ENCODE results near the gene LDB3.
"Not testable (repeated sequence)": the region's sequence is repeated elsewhere in the genome, so short reads cannot be mapped to it uniquely, and the experiment has no call there.

Gene LDB3

DNA sequence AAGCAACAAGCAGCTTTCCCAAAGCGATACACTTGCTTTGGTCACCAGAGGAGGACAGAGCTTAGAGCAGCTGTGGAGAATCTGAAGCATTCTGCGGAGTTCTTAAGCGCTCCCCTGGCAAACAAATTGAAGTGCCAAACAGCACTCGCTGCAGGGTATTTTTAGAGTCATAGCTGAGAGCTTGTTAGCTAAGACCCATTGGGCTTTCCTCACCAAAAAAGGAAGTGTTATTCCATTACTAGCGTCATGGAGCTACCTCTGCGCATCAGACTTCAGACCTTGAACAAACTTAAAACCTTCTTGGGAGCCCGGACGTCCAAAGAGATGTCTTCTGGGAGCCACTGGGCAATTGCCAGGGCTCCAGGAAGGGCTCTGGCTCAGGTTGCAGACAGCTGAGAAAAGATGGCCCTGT lies 65.0 kb downstream of the LDB3 start:
- no peak for DNase-seq (ENCODE audit: low spot score)

DNA sequence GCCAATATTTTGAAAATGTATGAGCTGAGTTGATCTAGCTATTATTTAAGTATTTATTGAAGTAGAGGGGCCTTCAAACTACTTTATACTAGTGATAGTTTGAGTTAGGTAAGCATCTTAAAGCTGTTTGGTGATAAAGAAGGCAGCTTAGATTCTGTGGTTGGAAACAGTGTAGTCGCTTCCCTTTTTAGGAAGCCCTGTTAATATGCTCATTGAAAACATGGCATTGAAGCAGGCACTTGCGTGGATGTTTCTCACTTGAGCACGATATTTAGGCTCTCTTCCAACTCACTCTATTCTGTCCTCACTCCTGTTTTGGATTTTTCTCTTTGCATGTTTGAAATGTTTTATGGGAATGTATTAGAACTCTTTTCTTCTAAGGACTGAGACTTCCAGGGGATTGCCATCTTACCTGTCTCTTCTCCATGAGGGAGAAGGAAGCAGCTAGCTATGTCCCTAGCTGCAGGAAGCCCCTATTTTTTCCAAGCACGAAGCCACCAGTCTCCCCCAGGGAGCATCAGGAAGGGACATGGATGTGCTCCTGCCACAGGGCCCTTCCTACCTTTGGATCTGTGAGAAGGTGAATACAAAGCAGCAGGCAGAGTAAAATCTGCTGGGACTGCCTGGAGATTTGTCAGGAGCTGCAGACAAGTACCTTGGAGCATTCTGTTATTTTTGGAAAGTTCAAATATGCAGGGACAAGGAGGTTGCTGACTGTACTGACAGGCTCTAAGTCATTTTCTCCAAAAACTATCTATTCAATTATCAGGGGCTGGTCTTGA lies 66.1 kb downstream of the LDB3 start:
- no peak for DNase-seq (ENCODE audit: low spot score)

GRCh38 chr10:86735278-86735677 lies 67.0 kb downstream of the LDB3 start:
- not testable (repeated sequence) for DNase-seq (ENCODE audit: low spot score)

- no peak for DNase-seq (ENCODE audit: low spot score)
Observed at GRCh38 chr10:86742230-86742629, 73.9 kb downstream of the LDB3 start.

- DNase-seq (ENCODE audit: low spot score) = no peak
Observed at GRCh38 chr10:86744067-86744725, 75.9 kb downstream of the LDB3 start.

DNA sequence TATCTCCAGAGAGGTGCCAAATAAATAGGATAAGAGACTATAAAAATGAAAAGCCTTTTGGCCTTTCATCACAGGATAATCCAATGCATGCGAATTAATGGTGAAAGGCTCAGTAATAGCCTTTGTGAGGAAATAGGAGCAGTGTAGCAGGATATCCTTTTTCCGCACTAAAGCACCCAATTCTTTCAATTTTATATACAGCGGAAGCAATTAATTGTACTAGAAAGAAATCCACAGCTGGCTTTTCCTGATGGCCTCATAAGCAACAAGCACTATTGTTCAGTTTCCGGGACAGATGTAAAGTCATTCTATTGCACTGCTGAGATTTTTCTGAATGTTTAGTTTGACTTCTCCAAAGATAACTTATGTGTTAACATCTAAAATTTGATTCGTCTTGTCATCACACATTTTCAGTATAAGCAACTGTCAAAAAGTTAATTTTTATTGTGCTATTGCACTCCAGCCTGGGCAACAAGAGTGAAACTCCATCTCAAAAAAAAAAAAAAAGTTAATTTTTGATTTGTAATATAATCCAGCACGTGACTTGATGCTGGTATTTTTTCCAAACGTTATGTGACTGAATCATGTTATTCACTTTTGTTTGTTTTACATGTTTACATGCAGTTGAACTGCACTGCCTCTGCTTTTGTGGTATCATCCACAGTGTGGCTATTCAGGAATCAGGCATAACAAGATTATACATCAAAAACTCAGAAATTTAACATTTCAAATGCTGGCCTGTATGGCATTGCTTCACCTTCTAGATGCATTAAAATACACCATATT lies 79.7 kb downstream of the LDB3 start:
- DNase-seq (ENCODE audit: low spot score) = no peak

DNA sequence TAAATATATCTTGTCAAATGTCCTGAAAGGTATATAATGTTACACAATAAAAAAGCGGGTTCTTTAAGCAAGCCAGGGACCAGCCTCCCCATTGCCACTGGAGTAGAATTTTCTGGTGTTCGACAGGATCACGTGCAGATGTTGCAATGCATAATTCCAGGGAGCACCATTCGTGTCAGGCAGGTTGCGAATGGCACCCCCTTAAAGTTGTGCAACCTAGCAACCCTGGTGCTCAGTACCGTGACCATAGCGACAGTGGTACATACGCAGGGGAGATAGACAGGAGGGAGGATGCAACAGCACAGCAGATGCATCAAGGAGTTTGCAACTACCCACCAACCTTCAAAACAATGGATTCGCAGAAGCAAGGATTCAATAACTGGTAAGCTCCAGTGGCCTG lies 81.5 kb downstream of the LDB3 start:
- DNase-seq (ENCODE audit: low spot score) = no peak

DNA sequence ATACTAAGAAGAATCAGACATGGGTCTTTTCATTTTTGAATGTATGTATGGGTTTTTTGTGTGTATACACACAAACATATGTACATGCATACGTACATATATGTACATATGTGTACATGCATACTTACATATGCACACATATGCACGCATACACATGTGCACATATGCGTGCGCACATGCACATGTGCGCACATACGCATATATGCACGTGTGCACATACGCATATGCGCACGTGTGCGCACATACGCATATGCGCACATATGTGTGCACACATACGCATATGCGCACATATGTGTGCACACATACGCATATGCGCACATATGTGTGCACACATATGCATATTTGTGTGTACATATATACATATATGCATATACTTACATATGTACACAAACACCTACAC lies 83.2 kb downstream of the LDB3 start:
- DNase-seq (ENCODE audit: low spot score) = no peak

DNA sequence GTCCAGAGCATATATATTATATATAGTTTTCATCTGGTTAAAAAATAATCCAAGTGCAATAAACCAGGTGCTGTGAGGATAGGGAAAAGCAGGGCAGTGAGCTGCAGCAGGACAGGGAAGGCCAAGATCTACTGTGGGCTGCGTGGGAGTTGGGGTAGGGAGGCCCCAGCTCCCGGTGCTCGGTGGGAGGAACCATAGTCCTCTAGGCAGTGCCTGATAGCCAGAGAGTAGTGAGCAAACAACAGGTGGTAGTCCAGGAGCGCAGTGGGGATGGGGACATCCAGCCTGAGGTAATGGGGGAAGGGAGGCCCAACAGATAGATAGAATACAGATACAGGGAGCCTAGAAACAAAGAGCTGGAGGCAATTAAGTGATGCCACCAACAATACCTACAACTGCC lies 84.0 kb downstream of the LDB3 start:
- no peak for DNase-seq (ENCODE audit: low spot score)

GRCh38 chr10:86753051-86753450 lies 84.7 kb downstream of the LDB3 start:
- DNase-seq (ENCODE audit: low spot score) = no peak

GRCh38 chr10:86753638-86754434 lies 85.5 kb downstream of the LDB3 start:
- no peak for DNase-seq (ENCODE audit: low spot score)

GRCh38 chr10:86755454-86755739 lies 87.1 kb downstream of the LDB3 start:
- no peak for DNase-seq (ENCODE audit: low spot score)

GRCh38 chr10:86755740-86756510 lies 87.6 kb downstream of the LDB3 start:
- DNase-seq (ENCODE audit: low spot score) = peak; percentile 83

DNA sequence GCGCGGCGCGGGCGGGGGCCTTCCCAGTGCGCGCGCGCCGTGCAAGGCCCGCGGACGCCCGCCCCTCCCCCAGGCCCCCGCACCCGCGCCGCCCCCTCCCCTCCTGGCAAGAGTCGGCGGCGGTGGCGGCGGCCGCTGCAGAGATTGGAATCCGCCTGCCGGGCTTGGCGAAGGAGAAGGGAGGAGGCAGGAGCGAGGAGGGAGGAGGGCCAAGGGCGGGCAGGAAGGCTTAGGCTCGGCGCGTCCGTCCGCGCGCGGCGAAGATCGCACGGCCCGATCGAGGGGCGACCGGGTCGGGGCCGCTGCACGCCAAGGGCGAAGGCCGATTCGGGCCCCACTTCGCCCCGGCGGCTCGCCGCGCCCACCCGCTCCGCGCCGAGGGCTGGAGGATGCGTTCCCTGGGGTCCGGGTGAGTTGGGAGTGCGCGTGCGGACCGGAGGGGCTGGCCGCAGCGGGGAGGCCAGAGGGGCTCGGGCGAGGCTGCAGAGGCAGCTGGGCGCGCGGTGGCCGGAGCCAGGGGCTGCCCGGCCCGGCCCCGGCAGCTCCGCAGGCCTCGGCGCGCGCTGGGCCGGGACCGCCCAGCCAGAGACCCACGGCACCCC lies 88.3 kb downstream of the LDB3 start, which contains the start of gene BMPR1A:
BMPR1A (plus strand) TSS at position 109 of the 602 bp plus-strand sequence. CDS start 119,400 bp downstream, outside the sequence.
- DNase-seq (ENCODE audit: low spot score) = no peak

DNA sequence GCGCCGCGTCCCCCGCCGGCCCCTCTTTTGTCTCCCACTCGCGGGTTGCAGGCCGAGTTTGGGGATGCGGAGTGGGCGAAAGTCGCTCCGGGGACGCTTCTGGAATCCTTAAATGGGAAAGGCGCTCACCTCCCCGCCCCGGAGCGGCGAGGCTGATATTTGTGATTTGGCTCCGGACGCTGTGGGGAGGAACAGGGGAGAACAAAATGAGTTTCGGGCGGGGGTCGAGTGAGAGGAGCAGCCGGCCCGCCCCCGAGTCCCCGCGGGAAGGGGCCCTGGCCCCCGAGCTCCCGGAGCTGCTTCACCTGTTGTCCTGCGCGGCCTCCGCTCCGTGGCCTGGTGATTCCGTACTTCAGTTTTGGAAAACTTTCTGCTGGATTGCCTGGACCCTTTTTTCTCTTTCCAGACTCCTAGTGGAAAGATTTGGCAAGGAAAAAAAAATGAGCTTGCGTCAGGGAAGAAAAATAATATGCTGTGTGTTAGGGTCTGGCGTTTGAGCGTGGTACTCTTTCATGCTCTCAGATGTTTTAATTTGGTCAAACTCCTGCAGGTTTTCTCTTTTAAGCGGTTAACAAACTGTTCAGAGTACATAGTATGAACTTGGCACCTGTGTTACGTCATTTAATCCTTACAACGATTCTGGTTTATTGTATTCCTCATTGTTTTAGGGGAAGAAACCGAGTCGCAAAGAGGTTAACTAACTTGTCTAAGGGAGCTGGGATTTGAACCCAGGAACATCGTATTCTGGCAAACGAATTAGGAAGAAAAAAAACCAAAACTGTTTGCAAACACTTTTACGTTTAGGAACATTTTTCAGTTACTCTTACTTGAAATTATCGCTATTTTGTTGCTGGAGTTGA lies 89.0 kb downstream of the LDB3 start:
- peak; percentile 46 for DNase-seq (ENCODE audit: low spot score)

DNA sequence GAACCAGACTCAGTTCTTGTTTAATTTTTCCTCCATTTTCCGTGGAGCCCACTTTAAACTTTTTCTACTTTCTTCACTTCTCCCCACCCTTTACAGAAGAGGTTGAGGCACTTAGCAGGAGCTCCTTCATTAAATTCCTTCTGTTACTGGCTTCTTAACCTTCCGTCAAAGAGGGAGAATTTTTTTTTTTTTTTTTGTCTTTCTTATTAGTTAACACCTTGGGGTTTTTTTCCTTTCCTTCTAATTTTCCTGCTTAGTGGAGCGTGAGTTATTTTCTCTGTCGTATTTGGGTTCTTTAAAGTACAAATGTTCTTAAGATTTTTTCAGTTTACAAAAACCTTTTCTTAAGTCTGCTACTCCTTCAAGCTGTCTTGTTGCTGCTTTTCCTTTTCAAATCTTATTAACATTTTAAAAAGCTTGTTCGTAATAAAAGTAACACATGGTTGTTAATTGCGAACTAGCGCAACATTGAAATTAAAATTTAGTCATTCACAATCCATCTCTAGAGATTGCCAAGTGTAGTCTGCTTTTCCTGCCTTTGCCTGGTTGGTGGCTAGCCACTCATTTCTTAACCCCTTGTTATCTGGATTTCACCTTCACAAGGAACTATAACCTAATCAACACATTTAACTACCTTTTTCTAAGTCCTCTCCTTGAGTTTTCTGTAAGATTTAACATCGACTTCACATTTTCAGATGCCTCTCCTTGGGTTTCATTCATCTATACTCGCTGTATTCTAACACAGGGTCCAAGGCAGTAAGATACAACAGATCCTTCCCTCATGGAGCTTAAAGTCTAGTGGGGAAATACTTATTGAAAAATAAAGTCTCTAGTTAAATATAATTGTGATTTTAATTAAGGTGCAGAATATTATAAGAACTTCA lies 90.1 kb downstream of the LDB3 start:
- DNase-seq (ENCODE audit: low spot score) = peak; percentile 35

- no peak for DNase-seq (ENCODE audit: low spot score)
Observed at GRCh38 chr10:86759073-86759672, 90.9 kb downstream of the LDB3 start.

DNA sequence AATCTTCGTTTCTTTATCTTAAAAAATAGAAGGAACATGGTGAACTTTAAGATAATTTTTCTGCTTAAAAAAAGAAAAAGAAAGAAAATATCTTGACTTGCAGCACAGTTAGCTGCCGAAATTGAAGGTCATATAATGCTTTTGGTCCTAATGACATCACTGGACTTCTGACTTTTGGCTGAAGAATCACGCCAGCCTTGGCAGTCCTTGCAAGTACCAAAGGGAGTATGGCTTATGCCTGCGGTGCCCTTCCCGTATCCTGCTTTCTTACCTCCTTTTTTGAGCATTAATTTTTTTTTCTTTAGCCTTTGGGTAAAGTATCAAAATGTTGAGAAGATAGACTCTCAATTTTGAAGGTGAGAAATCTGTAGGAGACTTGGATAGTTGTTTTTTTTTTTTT lies 95.1 kb downstream of the LDB3 start:
- DNase-seq (ENCODE audit: low spot score) = no peak

- DNase-seq (ENCODE audit: low spot score) = no peak
Observed at GRCh38 chr10:86765548-86765947, 97.2 kb downstream of the LDB3 start.
